HG03103 (cell line): ENCODE results near the gene RHEX.
A peak's percentile ranks its signal among the peaks of the same experiment; 100 is the strongest.

Experiments
- ATAC-seq: cut with Tn5 transposase; IDR thresholded peaks from one replicate; pipeline ENCODE4 v1.9.1; 2021; ENCODE audit warnings: low read depth; ENCODE audit not compliant: unreplicated experiment

The RHEX gene

DNA sequence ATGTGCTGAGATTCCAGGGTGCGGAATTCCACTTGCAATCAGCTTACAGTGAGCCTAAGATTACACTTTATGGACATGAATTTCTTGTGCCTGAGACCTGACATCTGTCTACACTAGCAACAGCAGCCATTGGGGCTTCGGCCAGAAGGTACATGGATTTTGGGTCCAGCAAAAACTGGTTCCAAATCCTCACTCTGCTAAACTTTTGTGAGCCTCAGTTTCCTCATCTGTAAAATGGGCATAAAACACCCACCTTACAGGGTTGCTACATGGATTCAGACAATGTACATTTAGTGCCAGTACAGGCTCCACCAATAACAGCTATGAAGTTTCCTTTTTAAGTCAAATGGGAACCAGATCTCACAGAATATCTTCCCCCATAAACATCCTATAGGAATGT is 30.8 kb downstream of the RHEX start:
- no peak for ATAC-seq

DNA sequence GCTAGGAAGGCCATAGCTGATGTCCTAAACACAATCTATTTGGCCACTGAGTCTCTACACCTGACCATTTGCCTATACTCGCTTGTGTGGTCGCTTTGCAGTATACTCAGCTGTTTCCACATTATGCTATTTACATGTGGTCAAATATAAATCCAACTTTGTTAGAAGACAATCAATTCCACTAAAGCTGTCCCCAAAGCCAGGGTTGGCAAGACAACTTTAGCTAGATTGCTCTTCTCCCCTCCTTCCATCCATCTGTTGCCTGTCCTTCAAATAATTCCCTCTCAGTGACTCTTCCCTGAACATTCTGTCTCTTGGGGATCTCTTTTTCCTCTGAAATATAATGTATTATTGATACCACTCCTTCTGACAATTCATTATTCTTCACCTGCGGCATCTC is 34.1 kb downstream of the RHEX start:
- ATAC-seq = no peak

- no peak for ATAC-seq
Observed at GRCh38 chr1:206089341-206089740, 36.4 kb downstream of the RHEX start.

DNA sequence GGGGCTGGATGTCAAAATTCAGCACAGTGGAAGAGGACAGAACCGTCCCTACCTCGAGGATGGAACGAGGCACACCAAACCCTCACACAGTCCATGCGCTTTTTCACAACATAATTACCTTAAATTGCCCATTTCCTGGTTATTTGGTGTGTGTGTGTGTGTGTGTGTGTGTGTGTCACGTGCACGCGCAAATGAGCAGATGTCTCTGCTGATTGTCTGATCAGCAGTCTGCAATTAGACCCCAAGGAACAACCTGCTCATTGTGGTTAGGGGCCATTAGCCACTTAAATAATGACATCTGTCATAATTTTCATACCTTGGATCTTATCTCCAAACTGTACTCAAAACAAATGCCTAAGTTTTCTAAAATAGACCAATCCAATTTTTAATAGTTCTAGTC is 41.1 kb downstream of the RHEX start:
- no peak for ATAC-seq

GRCh38 chr1:206097381-206097780 is 44.4 kb downstream of the RHEX start:
- no peak for ATAC-seq

DNA sequence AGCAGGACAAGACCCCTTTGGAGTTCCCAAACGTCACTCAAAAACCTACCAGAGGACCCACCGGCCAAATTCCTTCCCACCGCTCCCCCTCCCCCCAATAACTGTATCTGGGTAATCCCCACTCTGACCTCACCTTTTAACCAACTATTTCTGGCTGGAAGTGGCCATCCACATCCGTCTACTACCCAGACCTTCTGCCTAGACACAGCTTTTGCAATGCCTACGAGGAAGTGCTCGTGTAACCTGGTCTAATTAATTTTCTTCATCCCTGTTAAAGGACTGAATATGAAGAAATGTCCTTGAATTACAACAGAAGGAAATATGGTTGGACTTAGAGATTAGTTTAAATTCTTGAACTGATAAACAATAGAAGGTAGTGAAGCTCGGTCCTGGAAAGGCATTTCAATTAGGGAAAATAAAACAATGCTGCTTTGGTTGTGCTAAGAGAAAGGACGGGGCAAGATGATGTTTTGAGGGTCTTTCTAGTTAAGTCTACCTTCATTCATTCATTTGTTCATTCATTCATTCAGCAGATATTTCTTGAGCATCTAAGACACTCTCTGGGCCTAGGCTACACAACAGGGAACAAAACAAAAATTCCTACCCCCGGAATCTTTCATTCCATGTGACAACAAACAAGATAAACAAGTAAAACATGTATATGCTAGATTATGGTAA is 45.4 kb downstream of the RHEX start:
- no peak for ATAC-seq

DNA sequence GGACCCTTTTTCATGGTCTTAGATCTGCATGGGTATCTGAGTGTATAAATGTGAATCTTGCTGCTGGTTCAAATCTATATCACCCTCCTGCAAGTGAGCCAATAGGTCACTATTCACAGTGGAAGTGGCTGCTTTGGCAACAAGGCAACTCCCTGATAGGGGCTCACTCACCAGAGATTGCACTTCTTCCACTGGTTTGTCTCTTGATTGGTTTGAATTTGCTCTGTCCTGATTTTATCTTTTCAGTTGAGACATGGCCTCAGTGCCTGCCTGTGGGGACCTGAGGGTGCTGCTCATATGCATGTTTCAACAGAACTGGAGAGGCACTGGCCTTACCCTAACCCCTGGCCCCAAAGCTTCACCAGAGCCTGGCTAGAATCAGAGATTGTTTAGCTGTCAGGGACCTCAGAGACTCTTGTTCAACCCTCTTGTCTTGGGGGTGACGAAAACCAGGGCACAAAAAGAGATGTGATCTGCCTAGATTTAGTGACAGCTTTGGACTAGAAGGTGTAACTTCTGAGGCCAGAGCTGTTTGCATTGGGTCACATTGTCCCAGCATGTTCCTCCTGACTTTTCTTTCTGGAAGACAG is 47.3 kb downstream of the RHEX start:
- no peak for ATAC-seq

DNA sequence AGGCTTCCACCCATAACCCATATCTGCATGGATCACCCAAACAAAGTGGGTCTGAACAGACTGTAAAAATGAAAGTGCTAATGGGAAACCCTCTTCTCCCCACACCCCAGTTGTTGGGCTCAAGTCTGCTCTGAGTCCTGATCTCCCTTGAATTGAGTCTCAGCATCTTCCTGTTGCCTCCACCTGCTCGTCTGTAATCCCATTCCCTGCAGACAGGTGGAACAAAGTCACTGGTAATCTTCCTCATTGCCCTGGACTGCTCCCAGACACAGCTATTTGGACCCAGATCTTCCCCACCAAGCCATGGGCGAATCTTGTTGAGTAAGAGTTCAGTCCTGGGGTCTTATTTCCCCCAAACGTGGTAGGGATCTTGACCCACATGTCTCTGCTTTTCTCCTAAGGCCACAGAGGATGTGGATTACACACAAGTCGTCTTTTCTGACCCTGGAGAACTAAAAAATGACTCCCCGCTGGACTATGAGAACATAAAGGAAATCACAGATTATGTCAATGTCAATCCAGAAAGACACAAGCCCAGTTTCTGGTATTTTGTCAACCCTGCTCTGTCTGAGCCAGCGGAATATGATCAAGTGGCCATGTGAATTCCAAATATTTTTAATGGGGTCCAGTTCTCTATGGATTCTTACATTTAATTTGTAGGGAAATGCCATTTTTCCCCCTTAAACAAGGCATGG is 48.5 kb downstream of the RHEX start:
- no peak for ATAC-seq

- no peak for ATAC-seq
Observed at GRCh38 chr1:206102292-206102936, 49.4 kb downstream of the RHEX start.

DNA sequence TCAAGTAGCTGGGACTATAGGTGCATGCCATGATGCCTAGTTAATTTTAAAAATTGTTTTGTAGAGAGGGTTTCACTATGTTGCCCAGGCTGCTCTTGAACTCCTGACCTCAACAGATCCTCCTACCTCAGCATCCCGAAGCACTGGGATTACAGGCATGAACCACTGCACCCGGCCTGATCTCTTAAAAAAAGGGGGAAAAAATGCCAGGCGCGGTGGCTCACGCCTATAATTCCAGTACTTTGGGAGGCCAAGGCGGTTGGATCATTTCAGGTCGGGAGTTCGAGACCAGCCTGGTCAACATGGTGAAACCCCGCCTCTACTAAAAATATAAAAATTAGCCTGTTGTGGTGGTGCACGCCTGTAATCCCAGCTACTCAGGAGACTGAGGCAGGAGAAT is 51.0 kb downstream of the RHEX start:
- no peak for ATAC-seq

- no peak for ATAC-seq
Observed at GRCh38 chr1:206105464-206105995, 52.6 kb downstream of the RHEX start.

GRCh38 chr1:206106328-206107167 is 53.6 kb downstream of the RHEX start:
- ATAC-seq = peak; percentile 58

DNA sequence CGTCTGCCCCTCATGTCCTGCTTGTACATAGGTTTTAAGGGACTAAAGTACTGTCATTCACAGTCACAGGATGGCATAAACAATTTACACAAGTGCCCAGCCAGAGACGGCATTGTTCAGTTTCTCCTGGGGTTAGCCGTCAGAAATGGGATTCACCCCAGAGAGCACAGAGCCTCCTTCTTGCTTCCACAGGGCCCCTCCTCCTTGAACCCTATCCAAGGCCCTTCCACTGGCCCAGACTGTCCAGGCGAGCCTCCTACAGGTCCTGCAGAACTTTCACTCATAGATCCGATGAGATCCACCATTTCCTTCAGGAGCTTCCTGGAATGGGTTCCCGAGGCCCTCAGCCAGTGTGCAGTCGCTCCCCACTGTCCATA is 54.2 kb downstream of the RHEX start:
- ATAC-seq = no peak

GRCh38 chr1:206108635-206109034 is 55.7 kb downstream of the RHEX start:
- ATAC-seq = no peak

DNA sequence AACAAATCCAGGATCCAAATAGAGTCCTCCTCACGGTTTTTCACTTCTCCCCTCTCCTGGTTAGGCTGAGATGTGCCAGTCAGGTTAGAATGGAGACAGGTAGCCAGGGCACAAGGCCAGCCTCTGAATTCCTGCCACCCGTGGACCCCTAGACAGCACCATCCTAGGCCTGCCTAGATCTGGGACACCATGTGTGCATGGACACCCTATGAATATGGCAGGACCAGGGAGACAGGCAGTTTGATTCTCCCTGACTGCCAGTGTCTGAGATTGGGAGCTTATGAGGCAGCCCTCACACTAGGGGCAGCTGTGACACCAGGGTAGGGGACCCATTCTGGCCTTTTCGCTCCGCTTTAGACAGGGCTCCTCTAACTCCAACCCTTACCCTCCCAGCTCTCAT is 56.7 kb downstream of the RHEX start:
- no peak for ATAC-seq

DNA sequence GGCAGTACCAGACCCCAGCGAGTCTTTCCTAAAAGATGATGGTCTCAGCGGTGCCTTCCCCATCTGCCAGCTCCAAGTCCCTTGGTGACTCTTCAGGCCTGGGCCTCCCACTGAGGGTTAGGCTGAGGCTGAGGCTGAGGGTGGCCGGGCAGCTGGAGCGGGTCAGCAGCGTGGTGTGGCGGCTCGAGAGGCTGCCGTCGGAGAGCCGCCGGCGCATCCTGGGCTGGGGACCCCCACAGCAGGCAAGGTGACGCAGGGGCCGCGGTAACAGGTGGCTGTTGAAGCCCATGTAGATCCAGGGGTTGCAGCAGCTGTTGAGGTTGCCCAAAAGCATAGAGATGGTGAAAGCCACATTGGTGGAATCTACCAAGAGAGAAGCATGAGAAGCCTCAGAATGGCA is 57.2 kb downstream of the RHEX start:
- no peak for ATAC-seq

GRCh38 chr1:206110820-206111219 is 57.8 kb downstream of the RHEX start:
- ATAC-seq = no peak

GRCh38 chr1:206111271-206111927 is 58.4 kb downstream of the RHEX start:
- no peak for ATAC-seq

DNA sequence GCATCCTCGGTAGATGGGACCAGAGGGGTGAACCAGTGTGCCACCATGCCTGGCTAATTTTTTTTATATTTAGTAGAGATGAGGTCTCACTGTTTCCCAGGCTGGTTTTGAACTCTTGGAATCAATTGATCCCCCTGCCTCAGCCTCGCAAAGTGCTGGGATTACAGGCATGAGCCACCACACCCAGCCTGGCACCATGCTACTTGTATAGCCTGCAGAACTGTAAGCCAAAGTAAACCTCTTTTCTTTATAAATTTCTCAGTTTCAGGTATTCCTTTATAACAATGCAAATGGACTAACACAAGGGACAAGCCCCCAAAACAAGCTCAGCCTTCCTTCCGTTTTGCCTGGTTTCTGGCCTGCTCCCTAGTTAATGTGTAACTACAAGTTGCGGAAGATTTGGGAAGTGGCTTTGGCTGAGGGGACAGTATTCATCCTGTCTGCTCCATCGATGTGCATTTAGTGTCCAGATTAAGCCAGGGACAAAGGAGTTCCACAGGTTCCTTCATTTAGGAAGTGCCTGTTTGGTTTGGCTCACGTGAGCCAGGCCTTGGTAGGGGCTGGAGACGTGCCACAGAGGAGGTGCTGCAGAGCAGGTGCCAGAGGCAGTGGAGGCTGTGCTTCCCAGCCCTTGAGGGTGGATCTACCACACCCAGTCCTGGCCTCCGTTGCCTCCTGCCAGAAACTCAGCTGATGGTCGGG is 59.8 kb downstream of the RHEX start:
- no peak for ATAC-seq
